ENCODE data around the gene GRAMD2A.

The GRAMD2A gene

GRCh38 chr15:72130272-72130671, 67.3 kb downstream of the GRAMD2A start:
- no peak for DNase-seq

GRCh38 chr15:72128359-72128758, 69.2 kb downstream of the GRAMD2A start:
- no peak for DNase-seq

DNA sequence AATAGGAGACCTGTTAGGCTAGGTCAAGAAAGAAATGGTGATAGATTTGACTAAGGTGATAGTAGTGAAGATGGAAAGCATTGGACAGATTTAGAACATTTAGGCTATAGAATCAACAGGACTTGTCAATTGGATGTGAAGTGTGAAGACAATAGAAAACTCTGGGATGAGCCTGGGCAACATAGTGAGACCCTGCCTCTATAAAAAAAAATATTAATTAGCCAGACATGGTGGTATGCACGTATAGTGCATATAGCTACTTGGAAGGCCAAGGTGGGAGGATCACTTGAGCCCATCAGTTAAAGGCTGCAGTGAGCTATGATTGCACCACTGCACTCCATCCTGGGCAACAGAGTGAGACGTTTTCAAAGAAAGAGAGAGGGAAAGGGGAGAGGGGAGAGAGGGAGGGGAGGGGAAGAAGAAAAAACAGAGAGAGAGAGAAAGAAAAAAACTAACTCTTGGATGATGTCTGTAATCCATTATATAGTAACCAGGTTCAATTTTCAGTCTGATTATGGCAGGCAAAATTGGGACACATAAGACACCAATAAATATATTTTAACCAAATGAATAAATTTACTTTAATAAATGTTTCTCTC, 69.8 kb downstream of the GRAMD2A start:
- no peak for DNase-seq

DNA sequence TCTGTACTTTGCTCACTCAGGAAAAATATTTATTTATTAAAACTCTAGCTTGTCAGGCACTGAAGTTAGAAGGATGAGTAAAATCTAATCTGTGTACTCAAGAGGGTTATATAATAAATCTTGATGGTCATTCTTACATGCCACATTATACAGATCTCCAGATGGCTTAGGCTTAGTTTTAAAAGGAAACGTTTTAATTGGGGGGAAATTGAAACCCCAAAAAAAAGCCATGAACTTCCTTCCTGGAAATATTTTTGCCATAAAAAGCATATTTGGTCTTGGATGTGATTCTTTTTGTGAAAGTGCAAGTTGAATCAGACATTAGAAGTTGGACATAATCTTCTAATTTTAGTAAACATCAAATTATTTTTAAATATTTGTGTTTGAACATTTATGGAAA, 73.4 kb downstream of the GRAMD2A start:
- no peak for DNase-seq

DNA sequence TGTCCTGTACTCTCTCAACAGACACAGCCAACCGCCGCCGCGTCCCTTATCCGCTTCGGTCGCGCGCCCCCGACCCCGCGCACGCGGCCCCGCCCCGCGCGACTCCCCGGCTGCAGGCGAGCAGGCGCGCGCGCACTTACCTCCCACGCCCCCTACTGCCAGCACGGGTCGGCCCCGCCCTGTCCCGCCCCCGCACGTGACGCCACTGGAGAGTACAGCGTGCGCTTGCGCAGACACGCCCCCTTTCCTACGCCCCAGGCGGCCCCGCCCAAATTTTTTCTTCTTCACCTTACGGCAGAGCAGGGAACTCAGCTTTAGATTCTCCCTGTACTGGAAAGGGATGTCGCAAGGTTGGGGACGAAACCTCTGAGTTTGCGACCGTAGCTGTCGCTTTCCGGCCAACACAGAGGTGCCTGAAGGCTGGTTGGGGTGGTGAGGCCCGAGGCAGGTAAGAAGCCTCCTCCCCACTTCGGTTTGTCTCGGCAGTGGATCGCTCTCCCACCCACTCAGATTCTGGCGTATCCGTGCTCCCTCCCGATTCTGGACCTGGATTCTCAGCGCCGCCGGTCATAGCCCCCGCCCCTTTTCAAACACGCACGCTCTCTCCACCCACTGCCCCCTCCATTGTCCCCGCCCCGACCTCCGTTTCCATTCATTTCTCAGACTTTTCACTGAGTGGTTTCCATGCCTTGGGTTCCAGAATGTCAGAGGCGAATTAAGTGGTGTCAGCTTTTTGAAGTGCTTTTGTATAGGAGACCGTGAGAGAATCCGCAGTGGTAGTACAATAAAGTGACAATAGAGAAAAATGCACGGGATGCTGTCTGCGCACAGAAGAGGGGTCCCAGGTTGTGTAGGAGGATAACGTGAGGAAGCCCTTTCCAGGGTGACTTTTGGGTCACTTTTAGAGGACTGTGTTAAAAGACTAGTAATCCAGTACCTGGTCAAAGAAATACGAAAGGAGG, 79.3 kb downstream of the GRAMD2A start, which contains the start of the genes MYO9A and SENP8:
TSS of gene MYO9A (minus strand) at position 134 of the 962 bp plus-strand sequence. CDS start 71,587 bp downstream, outside the sequence.
TSS of gene SENP8 (plus strand) at position 387 of the 962 bp plus-strand sequence. CDS start 21,221 bp downstream, outside the sequence.
- peak; percentile 100 for DNase-seq

DNA sequence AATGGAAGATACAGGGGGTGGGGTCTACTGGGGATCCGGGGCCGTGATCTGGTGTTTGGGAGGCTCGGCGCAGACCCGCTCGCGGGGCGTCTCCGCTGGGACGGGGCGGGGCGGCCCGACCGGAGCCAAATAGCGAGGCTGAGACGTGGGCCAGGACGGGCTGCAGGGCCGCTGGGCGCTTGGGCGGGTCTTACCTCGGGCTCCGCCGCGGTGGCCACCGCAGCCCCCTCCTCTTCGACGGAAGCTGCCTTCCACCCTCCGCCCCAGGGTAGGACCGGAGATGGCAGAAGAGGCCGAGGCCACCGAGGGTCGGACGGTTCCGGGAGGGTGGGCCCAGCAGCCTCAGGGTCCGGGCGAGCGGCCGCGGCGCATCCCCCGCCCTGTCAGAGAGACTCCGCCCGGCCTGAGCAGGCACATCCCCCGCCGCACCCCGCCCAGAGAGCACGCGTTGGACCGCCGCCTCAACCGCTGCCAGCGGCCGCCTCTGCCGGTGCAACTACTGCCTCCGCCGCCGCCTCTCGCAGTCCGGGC, 80.0 kb downstream of the GRAMD2A start:
- peak; percentile 84 for DNase-seq

GRCh38 chr15:72116731-72117485, 80.7 kb downstream of the GRAMD2A start:
- peak; percentile 55 for DNase-seq

- DNase-seq, result no peak
Measured at GRCh38 chr15:72113347-72114031, 84.1 kb downstream of the GRAMD2A start.

DNA sequence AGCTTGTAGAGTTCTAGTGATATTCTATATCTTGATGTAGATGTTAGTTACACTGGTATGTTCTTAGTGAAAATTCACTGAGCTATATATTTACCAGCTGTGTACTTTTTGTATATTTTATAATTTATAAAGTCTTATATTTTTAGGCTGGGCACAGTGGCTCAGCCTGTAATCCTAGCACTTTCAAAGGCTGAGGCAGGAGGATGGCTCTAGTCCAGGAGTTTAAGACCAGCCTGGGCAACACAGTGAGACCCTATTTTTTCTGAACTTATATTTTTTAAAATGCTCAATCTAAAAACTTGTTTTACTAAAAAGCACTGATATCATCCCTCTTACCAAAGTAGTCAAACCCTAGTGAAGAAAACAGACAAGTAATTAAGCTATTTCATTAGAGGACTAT, 84.8 kb downstream of the GRAMD2A start:
- DNase-seq, result no peak

DNA sequence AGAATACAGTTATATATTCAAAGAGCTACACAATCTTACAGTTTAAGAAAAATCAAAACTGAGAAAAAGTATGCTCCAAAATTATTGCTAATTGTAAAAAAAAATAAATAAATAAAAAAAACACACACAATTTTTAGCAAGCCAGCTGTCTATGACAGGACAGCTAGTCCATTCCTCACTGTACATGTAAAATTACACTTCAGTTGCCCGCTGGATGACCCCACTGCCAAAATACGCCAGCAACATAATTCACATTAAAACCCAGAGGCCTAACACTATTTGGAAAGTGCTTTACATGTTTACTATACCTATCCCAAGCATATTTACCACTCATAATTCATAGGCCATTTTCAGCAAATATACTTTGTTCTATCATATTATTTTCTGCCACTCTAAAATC, 85.5 kb downstream of the GRAMD2A start:
- no peak for DNase-seq

DNA sequence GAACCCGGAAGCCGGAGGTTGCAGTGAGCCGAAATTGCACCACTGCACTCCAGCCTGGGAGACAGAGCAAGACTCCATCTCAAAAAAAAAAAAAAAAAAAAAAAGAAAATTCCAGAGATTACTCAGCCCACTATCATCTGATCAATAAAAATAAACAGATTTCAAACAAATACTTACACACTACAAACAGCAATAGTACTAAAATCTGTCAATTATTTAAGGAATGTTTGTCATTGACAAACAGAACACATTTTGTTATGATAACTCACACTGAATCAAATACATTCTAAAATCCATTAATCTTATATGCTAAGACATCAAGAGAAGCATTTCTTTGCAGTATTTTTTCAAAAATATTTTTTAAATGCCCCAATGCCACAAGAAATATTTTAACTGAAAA, 87.2 kb downstream of the GRAMD2A start:
- DNase-seq, result no peak
